ENCODE data around the gene PRAMEF14. TPM values are rescaled to one million over a fixed set of nuclear protein-coding genes. Genes with fewer than 3 reads are reported as not detected.
"Not testable (repeated sequence)": the region's sequence is repeated elsewhere in the genome, so short reads cannot be mapped to it uniquely, and the experiment has no call there.

The PRAMEF14 gene
- total RNA-seq, 2 experiments from 2014 or later: not detected

DNA sequence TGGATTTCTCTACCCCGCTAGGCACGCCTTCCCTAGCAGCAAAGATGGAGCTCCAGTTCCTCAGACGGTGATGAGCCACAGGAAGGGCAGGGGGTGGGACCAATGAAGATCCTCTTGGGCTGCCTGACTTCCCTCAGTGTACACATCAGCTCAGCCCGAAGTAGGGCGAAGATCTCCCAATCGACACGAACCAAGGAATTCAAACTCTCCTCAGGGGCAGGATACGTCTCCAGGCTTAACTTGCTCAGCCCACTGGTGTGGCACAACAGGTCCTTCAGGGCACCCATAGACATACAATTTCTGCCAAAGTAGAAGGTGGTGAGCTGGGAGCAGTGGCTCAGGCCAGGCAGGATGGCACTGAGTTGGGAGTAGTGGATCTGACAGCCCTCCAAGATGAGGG lies 4.4 kb downstream of the PRAMEF14 start:
- H3K27ac Mint-ChIP-seq; H3K27me3 Mint-ChIP-seq; H3K4me3 ChIP-seq (ENCODE audit: low read length); intact Hi-C loops (cut with DNase I, micrococcal nuclease); H3K27ac ChIP-seq (ENCODE audit: low read depth in 1 of 2, low read length in 2 of 2); DNase-seq; H3K9me3 ChIP-seq (ENCODE audit: control insufficient read depth in 1 of 2, insufficient read depth in 1 of 2, low read length in 2 of 2); ATAC-seq (ENCODE audit: poor library complexity); H3K27me3 ChIP-seq (ENCODE audit: control insufficient read depth in 1 of 2, insufficient read depth in 2 of 2, low read length in 2 of 2); H3K4me1 Mint-ChIP-seq (ENCODE audit: low read depth); POLR2A ChIA-PET; H3K4me3 Mint-ChIP-seq; H3K4me1 ChIP-seq (ENCODE audit: insufficient read depth, low read length); H3K9me3 Mint-ChIP-seq; CTCF ChIA-PET; H3K36me3 Mint-ChIP-seq (ENCODE audit: low read depth); H3K36me3 ChIP-seq (ENCODE audit: insufficient read depth, low read length): not testable (repeated sequence)

DNA sequence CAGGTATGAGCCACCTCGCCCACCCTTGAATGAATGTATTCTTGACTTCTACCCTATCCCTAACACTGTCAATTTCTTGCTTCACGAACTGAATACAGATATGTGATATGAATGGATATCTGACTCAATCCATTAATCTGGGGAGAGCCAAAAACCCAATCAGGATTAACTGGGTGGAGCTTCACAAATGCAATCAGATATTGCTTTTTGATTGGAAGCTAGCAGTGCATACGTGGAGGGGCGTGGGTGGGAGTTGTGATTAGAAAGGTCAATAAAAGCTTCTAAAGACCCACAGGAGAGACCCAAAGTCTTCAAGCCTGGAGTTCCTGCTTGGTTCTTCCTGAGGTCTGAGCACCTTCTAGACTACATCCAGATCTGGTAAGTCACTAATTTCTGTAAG lies 31.7 kb downstream of the PRAMEF14 start, which contains the start of gene PRAMEF15:
TSS of gene PRAMEF15 (plus strand) at position 301 of the 400 bp plus-strand sequence. CDS start 2,827 bp downstream, outside the sequence.
- H3K9me3 ChIP-seq (ENCODE audit: control insufficient read depth in 1 of 2, insufficient read depth in 1 of 2, low read length in 2 of 2); H3K27me3 Mint-ChIP-seq; intact Hi-C loops (cut with DNase I, micrococcal nuclease); ATAC-seq (ENCODE audit: poor library complexity); H3K4me3 Mint-ChIP-seq; POLR2A ChIA-PET; H3K4me1 ChIP-seq (ENCODE audit: insufficient read depth, low read length); CTCF ChIA-PET; H3K36me3 Mint-ChIP-seq (ENCODE audit: low read depth); H3K27ac Mint-ChIP-seq; DNase-seq; H3K27ac ChIP-seq (ENCODE audit: low read depth in 1 of 2, low read length in 2 of 2); H3K9me3 Mint-ChIP-seq; H3K27me3 ChIP-seq (ENCODE audit: control insufficient read depth in 1 of 2, insufficient read depth in 2 of 2, low read length in 2 of 2); H3K4me3 ChIP-seq (ENCODE audit: low read length); H3K4me1 Mint-ChIP-seq (ENCODE audit: low read depth); H3K36me3 ChIP-seq (ENCODE audit: insufficient read depth, low read length): not testable (repeated sequence)

DNA sequence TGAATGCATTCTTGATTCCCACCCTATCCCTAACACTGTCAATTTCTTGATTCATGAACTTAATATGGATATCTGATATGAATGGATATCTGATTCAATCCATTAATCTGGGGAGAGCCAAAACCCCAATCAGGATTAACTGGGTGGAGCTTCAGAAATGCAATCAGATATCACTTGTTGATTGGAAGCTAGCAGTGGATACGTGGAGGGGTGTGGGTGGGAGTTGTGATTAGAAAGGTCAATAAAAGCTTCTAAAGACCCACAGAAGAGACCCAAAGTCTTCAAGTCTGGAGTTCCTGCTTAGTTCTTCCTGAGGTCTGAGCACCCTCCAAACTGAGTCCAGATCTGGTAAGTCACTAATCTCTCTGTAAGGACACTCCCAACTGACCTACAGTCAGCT lies 43.7 kb downstream of the PRAMEF14 start, which contains the start of gene PRAMEF33:
TSS of gene PRAMEF33 (plus strand) at position 301 of the 400 bp plus-strand sequence. CDS start 2,416 bp downstream, outside the sequence.
- DNase-seq; CTCF ChIA-PET; H3K36me3 ChIP-seq (ENCODE audit: insufficient read depth, low read length); H3K27ac ChIP-seq (ENCODE audit: low read depth in 1 of 2, low read length in 2 of 2); H3K9me3 ChIP-seq (ENCODE audit: control insufficient read depth in 1 of 2, insufficient read depth in 1 of 2, low read length in 2 of 2); H3K4me1 Mint-ChIP-seq (ENCODE audit: low read depth); H3K27me3 Mint-ChIP-seq; POLR2A ChIA-PET; H3K36me3 Mint-ChIP-seq (ENCODE audit: low read depth); intact Hi-C loops (cut with DNase I, micrococcal nuclease); H3K9me3 Mint-ChIP-seq; H3K4me3 ChIP-seq (ENCODE audit: low read length); H3K27me3 ChIP-seq (ENCODE audit: control insufficient read depth in 1 of 2, insufficient read depth in 2 of 2, low read length in 2 of 2); H3K4me1 ChIP-seq (ENCODE audit: insufficient read depth, low read length); H3K4me3 Mint-ChIP-seq; ATAC-seq (ENCODE audit: poor library complexity); H3K27ac Mint-ChIP-seq: not testable (repeated sequence)

DNA sequence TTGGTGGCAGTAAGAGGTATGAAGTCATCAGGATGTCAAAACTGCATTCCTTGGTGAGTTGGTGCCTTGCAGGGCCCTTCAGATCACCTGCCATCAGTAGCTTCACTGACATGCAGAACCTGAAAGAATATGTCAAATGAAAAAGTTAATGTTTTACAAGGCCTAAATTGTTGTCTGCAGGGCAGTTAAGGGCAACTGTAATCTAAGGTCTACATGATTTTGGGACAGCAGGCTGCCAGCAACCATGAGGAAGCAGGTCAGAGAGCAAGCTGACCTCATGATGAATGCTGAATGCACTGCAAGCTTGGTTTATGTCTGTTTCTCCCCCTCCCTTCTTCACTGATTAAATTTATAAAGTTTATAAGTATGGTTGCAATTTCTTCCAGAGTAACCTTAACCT lies 44.7 kb downstream of the PRAMEF14 start:
- H3K9me3 Mint-ChIP-seq; H3K9me3 ChIP-seq (ENCODE audit: control insufficient read depth in 1 of 2, insufficient read depth in 1 of 2, low read length in 2 of 2); H3K36me3 ChIP-seq (ENCODE audit: insufficient read depth, low read length); H3K4me1 ChIP-seq (ENCODE audit: insufficient read depth, low read length); intact Hi-C loops (cut with DNase I, micrococcal nuclease); CTCF ChIA-PET; H3K36me3 Mint-ChIP-seq (ENCODE audit: low read depth); H3K4me3 Mint-ChIP-seq; H3K27ac ChIP-seq (ENCODE audit: low read depth in 1 of 2, low read length in 2 of 2); ATAC-seq (ENCODE audit: poor library complexity); H3K27ac Mint-ChIP-seq; DNase-seq; H3K27me3 Mint-ChIP-seq; POLR2A ChIA-PET; H3K4me3 ChIP-seq (ENCODE audit: low read length); H3K27me3 ChIP-seq (ENCODE audit: control insufficient read depth in 1 of 2, insufficient read depth in 2 of 2, low read length in 2 of 2); H3K4me1 Mint-ChIP-seq (ENCODE audit: low read depth): not testable (repeated sequence)

DNA sequence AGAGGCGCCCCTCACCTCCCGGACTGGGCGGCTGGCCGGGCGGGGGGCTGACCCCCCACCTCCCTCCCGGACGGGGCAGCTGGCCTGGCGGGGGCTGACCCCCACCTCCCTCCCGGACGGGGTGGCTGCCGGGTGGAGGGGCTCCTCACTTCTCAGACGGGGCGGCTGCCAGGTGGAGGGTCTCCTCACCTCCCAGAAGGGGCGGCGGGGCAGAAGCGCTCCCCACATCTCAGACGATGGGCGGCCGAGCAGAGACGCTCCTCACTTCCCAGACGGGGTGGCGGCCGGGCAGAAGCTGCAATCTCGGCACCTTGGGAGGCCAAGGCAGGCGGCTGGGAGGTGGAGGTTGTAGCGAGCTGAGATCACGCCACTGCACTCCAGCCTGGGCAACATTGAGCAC lies 48.2 kb downstream of the PRAMEF14 start:
- not testable (repeated sequence) for H3K36me3 Mint-ChIP-seq (ENCODE audit: low read depth); H3K27me3 ChIP-seq (ENCODE audit: control insufficient read depth in 1 of 2, insufficient read depth in 2 of 2, low read length in 2 of 2); ATAC-seq (ENCODE audit: poor library complexity)

DNA sequence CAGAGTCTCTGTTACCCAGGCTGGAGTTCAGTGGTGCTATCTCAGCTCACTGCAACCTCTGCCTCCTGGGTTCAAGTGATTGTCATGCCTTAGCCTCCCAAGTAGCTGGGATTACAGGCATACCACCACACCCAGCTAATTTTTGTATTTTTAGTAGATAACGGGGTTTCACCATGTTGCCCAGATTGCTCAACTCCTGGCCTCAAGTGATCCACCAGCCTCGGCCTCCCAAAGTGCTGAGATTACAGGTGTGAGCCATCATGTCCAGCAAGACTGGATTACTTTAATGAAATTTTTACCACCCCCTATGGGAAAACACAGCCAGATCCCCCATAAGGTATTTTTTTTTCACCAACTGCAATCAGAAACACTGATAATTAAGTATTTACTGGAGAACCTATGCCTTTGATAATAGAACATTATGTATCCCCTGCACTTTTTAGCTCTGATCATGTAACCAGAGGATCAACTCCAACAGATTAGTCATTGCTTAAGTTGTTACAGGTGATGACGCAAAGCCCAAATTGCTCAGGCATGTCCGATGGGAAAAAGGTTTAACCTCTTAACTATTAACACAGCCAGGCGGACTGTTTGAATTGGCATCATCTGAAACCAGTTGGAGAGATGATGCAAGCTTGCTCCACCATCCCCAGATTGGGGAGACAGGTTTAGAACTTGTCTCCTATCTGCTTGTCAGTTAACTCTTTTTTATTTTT lies 49.6 kb downstream of the PRAMEF14 start:
- H3K27me3 ChIP-seq (ENCODE audit: control insufficient read depth in 1 of 2, insufficient read depth in 2 of 2, low read length in 2 of 2); POLR2A ChIA-PET; H3K9me3 ChIP-seq (ENCODE audit: control insufficient read depth in 1 of 2, insufficient read depth in 1 of 2, low read length in 2 of 2); H3K9me3 Mint-ChIP-seq; ATAC-seq (ENCODE audit: poor library complexity); H3K27ac Mint-ChIP-seq; intact Hi-C loops (cut with DNase I, micrococcal nuclease); H3K27me3 Mint-ChIP-seq; CTCF ChIA-PET; H3K4me3 ChIP-seq (ENCODE audit: low read length); H3K4me3 Mint-ChIP-seq; H3K36me3 ChIP-seq (ENCODE audit: insufficient read depth, low read length); H3K4me1 Mint-ChIP-seq (ENCODE audit: low read depth); H3K27ac ChIP-seq (ENCODE audit: low read depth in 1 of 2, low read length in 2 of 2); H3K36me3 Mint-ChIP-seq (ENCODE audit: low read depth); DNase-seq; H3K4me1 ChIP-seq (ENCODE audit: insufficient read depth, low read length): not testable (repeated sequence)

More for the DNA sequence above, 48.2 kb downstream of the PRAMEF14 start:
- H3K4me1 ChIP-seq (ENCODE audit: insufficient read depth, low read length); CTCF ChIA-PET; H3K27ac ChIP-seq (ENCODE audit: low read depth in 1 of 2, low read length in 2 of 2); H3K4me3 ChIP-seq (ENCODE audit: low read length); H3K9me3 ChIP-seq (ENCODE audit: control insufficient read depth in 1 of 2, insufficient read depth in 1 of 2, low read length in 2 of 2); H3K36me3 ChIP-seq (ENCODE audit: insufficient read depth, low read length); H3K9me3 Mint-ChIP-seq; H3K4me1 Mint-ChIP-seq (ENCODE audit: low read depth); DNase-seq; intact Hi-C loops (cut with DNase I, micrococcal nuclease); POLR2A ChIA-PET; H3K27ac Mint-ChIP-seq; H3K4me3 Mint-ChIP-seq; H3K27me3 Mint-ChIP-seq: not testable (repeated sequence)

All from CD4-positive, alpha-beta T cell (primary cell).